Mucosa of descending colon (tissue), 3 donors: ENCODE results near the gene EGFL8. TPM values are rescaled to one million over a fixed set of nuclear protein-coding genes. Genes with fewer than 3 reads are reported as not detected.

Source experiments
- ATAC-seq: fragments of 200-7000 bp; cut with Tn5 transposase; one replicate; pipeline ENCODE4 v1.9.1; 2020; ENCODE audit warnings: mild to moderate bottlenecking, moderate library complexity
- DNase-seq, 3 donors: peaks; one replicate each; pipeline ENCODE4 v3.0.0-alpha.2; 2020
- H3K36me3 ChIP-seq: fragments of 200-600 bp; one replicate; pipeline ENCODE4 v1.8.0; 2021; ENCODE audit warnings: low read depth, mild to moderate bottlenecking
- H3K4me1 ChIP-seq: fragments of 200-600 bp; one replicate; pipeline ENCODE4 v1.8.0; 2021; ENCODE audit warnings: low read depth, mild to moderate bottlenecking
- H3K4me3 ChIP-seq: fragments of 200-600 bp; one replicate; pipeline ENCODE4 v1.8.0; 2021; ENCODE audit warnings: mild to moderate bottlenecking
- H3K9me3 ChIP-seq: fragments of 200-600 bp; one replicate; pipeline ENCODE4 v1.8.0; 2021; ENCODE audit warnings: mild to moderate bottlenecking
- CTCF ChIP-seq: fragments of 200-600 bp; IDR thresholded peaks from one replicate; pipeline ENCODE4 v1.8.0; 2022; ENCODE audit warnings: antibody characterized with exemption, mild to moderate bottlenecking
- intact Hi-C, 2 donors: fragments of 100-400 bp; cut with DNase I in 1 of 2; cut with micrococcal nuclease in 1 of 2; formaldehyde crosslinking; loops; one replicate each; pipeline versions ENCODE4 v1.11.0 to v1.11.1; 2022; cut with DNase I, micrococcal nuclease
- total RNA-seq, 3 donors: library from RNA; stranded (reverse); fragmentation: NEBNext Ultra II Directional in 2 of 3; extraction: Animal tissue kit (Norgen Biotek cat#: 25700) in 2 of 3; gene quantifications; one replicate each; pipeline versions ENCODE4 v1.2.1 to v1.2.4, GENCODE V29; 2021 to 2023
- donor health status: DM: no; HTN: no; CAD: no; lungs with moderate emphysema.
- donor health status: DM: no; HTN: no; CAD: no.
- donor health status: DM: no; HTN: yes; CAD: no.

EGFL8 gene
- total RNA-seq, 3 donors from 2014 or later = 16.9 to 32.1 (median 21.5) TPM

DNA sequence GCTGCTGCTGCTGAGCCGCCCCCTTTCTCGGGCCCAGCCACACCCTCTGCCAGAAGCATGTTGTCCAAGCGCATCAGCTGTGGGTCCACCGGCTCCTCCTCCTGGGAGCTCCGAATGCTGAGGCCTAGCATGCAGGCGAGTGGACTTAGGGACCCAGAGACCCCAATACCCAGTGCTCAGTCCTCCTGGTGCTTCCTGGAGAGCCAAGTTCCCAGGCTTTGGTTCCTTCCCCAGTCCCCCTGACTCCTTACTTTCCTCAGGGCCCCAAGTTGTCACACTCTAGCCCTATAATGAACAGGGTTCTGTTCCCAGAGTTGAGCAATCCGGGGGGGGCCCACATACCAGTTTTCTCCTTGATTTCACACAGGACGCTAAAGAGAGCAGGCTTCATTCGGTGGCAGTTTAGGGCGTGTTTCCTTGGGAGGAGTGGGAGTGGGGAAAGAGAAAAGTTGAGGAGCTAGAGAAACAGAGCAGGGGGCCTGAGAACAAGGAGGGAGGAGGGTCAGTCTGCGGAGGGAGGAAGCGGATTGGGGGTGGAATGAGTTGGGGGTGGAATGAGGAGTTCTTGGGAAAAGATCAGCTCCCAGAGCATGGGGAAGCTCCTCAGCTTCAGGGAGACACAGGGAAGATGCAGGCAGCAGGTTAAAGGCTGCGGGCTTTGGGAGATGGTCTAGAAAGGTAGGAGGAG is 24.1 kb downstream of the EGFL8 start:
- Histone ChIP-seq H3K9me3 (no peaks in the 10 kb centered on the region), H3K4me3 (no peak overlapping the region), H3K4me1 (peaks cover 21% of the 10 kb centered on the region), H3K36me3 (no peaks in the 10 kb centered on the region)
- intact Hi-C loops = no loop called here
- peak in 1 of 3 donors; percentile 48 for DNase-seq
- TF ChIP-seq CTCF = no peak
- no peak for ATAC-seq

- DNase-seq (peak in 1 of 3 donors; percentile 51), ATAC-seq (no peak)
- Histone ChIP-seq H3K36me3 (no peaks in the 10 kb centered on the region), H3K4me3 (peak overlapping the region; percentile 40), H3K9me3 (no peaks in the 10 kb centered on the region), H3K4me1 (peaks cover 21% of the 10 kb centered on the region)
- TF ChIP-seq CTCF = no peak
- intact Hi-C loops = no loop called here
Observed at GRCh38 chr6:32189069-32189741, 24.8 kb downstream of the EGFL8 start.

DNA sequence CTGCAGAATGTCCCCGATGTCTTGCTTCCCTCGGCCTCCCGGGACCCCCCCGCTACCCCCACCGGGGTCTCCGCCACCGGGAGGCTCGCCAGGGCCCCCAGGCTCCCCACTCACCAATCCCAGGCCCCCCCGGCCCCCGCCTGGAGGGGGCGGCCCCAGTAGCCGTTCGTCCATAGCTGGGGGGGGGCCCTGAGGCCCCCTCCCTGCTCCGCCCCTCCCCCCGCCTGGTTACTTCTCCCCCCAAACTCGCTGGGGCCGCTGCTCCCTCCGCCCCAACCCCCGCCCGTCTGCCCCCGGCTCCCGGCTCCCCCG is 25.3 kb downstream of the EGFL8 start:
- DNase-seq (peak in 1 of 3 donors; percentile 78), ATAC-seq (peak; percentile 0)
- peaks cover 23% of the 10 kb centered on the region for H3K4me1 ChIP-seq
- H3K9me3 ChIP-seq = no peaks in the 10 kb centered on the region
- no peak for TF ChIP-seq CTCF
- no peaks in the 10 kb centered on the region for H3K36me3 ChIP-seq
- peak overlapping the region; percentile 40 for H3K4me3 ChIP-seq
- intact Hi-C loops = no loop called here

DNA sequence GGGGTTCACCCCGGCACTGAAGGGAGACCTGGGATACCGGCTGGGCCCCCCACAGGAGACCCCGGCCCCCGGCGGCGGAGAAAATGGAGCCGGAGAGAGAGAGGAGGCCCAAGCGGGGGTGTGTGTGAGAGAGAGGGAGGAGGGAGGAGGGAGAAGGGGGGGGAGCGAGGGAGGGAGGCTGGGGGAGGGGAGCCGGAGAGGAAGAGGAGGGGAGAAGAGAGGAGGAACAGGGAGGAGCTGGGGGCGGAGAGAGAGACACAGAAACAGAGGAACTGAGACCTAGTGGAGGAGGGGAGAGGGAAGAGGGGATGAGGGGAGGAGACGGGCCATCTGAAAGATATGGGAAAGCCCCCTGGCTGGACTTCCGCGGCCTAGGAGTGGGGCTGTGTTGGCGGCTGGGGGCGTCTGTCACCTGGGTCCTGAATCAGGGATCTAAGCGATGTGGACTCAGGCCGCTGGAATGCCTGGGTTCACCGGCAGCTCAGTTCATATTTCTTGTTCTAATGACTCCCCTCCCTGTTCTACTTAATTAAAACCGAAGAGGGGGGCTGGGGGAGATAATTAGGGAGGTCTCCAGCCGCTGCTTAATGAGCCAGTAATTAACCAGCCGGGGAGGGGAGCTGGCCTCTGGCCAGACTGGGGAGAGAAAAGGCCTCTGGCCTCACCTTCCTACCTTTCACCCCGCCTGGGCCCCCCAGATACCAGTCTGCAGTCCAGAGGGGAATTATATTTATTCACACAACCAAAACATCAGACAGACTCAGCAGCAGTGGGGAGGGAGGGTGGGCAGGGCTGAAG is 25.9 kb downstream of the EGFL8 start, which contains the start of gene PBX2:
Gene PBX2, minus strand, starts transcription at position 149 of the 798 bp plus-strand sequence. CDS start 287 bp downstream, outside the sequence.
- intact Hi-C loops = no loop called here

More for the DNA sequence above, 25.9 kb downstream of the EGFL8 start, which contains the start of gene PBX2:
- H3K4me1 ChIP-seq = peaks cover 27% of the 10 kb centered on the region
- no peaks in the 10 kb centered on the region for H3K9me3 ChIP-seq
- ATAC-seq = peak; percentile 86
- H3K4me3 ChIP-seq = peak within 1 kb of the TSS; percentile 40
- TF ChIP-seq CTCF = no peak
- peak; percentile 90 to 96 (median 91) for DNase-seq
- H3K36me3 ChIP-seq = no peaks in the 10 kb centered on the region
